Ascending aorta (tissue), 2 donors: Measurements from ENCODE around the gene FABP6. TPM values are rescaled to one million over a fixed set of nuclear protein-coding genes. Genes with fewer than 3 reads are reported as not detected.
A peak's percentile ranks its signal among the peaks of the same experiment; 100 is the strongest.

Source experiments
- DNase-seq, 2 donors: peaks; one replicate each; pipeline ENCODE4 v3.0.0-alpha.2; 2019; ENCODE audit warnings: low spot score in 2 of 2
- H3K27ac ChIP-seq, 2 donors: fragments of 200-600 bp; sonication (generic); one replicate each; pipeline ENCODE4 v1.5.1; 2016 to 2017; ENCODE audit warnings: mild to moderate bottlenecking in 1 of 2
- H3K27me3 ChIP-seq: fragments of 200-600 bp; sonication (generic); one replicate; pipeline ENCODE4 v1.5.1; 2017
- H3K36me3 ChIP-seq, 2 donors: fragments of 200-600 bp; sonication (generic); one replicate each; pipeline ENCODE4 v1.5.1; 2016
- H3K4me1 ChIP-seq, 2 donors: fragments of 200-600 bp; sonication (generic); one replicate each; pipeline ENCODE4 v1.5.1; 2016 to 2017; ENCODE audit warnings: mild to moderate bottlenecking in 1 of 2
- H3K4me3 ChIP-seq, 2 donors: fragments of 200-600 bp; sonication (generic); one replicate each; pipeline ENCODE4 v1.5.1; 2016 to 2017; ENCODE audit warnings: mild to moderate bottlenecking in 1 of 2
- H3K9me3 ChIP-seq, 2 donors: fragments of 200-600 bp; sonication (generic); one replicate each; pipeline ENCODE4 v1.5.1; 2016
- intact Hi-C: fragments of 100-400 bp; cut with DNase I; formaldehyde crosslinking; loops from one replicate; pipeline ENCODE4 v1.15.1; 2023
- total RNA-seq: library from RNA; depleted of rRNA; stranded (reverse); fragments of >200 nt; gene quantifications from one replicate; pipeline ENCODE4 v1.1.0, GENCODE V29; 2016
- TF ChIP-seq, protein P1 (sequence below), 3 experiments: fragments of 200-600 bp in 2 of 3; fragments of 450-650 bp in 1 of 3; sonication (generic) in 2 of 3; IDR thresholded peaks; one replicate each; pipeline ENCODE4 v1.5.1; 2016 to 2019; ENCODE audit warnings: antibody characterized with exemption in 3 of 3, mild to moderate bottlenecking in 1 of 3, moderate library complexity in 1 of 3

FABP6 gene
- total RNA-seq, 1 donor from 2014 or later = not detected

GRCh38 chr5:160197341-160198144, 31.8 kb upstream of the FABP6 start:
- Histone ChIP-seq H3K4me1 (peaks cover 0 to 2% of the 10 kb centered on the region in 2 donors), H3K9me3 (no peaks in the 10 kb centered on the region), H3K36me3 (no peaks in the 10 kb centered on the region), H3K4me3 (no peak overlapping the region), H3K27ac (no peak overlapping the region), H3K27me3 (no peaks in the 10 kb centered on the region)
- DNase-seq = no peak
- TF ChIP-seq, protein P1, sequence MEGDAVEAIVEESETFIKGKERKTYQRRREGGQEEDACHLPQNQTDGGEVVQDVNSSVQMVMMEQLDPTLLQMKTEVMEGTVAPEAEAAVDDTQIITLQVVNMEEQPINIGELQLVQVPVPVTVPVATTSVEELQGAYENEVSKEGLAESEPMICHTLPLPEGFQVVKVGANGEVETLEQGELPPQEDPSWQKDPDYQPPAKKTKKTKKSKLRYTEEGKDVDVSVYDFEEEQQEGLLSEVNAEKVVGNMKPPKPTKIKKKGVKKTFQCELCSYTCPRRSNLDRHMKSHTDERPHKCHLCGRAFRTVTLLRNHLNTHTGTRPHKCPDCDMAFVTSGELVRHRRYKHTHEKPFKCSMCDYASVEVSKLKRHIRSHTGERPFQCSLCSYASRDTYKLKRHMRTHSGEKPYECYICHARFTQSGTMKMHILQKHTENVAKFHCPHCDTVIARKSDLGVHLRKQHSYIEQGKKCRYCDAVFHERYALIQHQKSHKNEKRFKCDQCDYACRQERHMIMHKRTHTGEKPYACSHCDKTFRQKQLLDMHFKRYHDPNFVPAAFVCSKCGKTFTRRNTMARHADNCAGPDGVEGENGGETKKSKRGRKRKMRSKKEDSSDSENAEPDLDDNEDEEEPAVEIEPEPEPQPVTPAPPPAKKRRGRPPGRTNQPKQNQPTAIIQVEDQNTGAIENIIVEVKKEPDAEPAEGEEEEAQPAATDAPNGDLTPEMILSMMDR (IDR thresholded peaks at IDR 0.05) = no peak
- intact Hi-C loops = loop anchor here (5.0 kb wide), 1 partner anchor 120 kb away; no protein-coding TSS in a partner anchor

DNA sequence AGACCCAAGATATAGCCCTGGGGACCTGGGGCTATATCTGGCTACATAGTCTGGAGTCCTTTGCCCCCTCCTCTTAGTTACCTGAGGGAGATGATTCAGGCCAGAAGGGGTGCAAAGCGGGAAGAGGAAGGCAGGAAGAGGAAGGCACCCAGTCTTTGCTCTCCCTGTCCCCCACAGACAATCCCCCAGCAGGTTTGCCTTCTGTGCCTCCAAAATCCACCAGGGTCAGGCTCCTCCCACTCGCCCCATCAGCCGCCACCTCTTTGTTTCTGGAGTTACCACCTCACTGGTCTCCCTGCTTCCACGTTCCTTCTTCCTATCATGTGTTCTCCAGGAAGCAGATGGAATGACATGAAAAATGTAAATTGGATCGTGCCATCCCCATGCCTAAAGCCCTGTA, 31.2 kb upstream of the FABP6 start:
- intact Hi-C loops = loop anchor here (5.0 kb wide), 1 partner anchor 121 kb away; no protein-coding TSS in a partner anchor
- H3K36me3 ChIP-seq = no peaks in the 10 kb centered on the region
- TF ChIP-seq, protein P1 (IDR thresholded peaks at IDR 0.05) = no peak
- H3K9me3 ChIP-seq = no peaks in the 10 kb centered on the region
- no peak overlapping the region for H3K4me3 ChIP-seq
- peaks cover 0 to 2% of the 10 kb centered on the region in 2 donors for H3K4me1 ChIP-seq
- no peak for DNase-seq
- no peak overlapping the region for H3K27ac ChIP-seq
- H3K27me3 ChIP-seq = no peaks in the 10 kb centered on the region

GRCh38 chr5:160198841-160199409, 30.4 kb upstream of the FABP6 start:
- H3K4me3 ChIP-seq = peak overlapping the region; percentile 51 to 62
- no peaks in the 10 kb centered on the region for H3K27me3 ChIP-seq
- peaks cover 0 to 2% of the 10 kb centered on the region in 2 donors for H3K4me1 ChIP-seq
- H3K27ac ChIP-seq = no peak overlapping the region
- H3K36me3 ChIP-seq = no peaks in the 10 kb centered on the region
- no peak for DNase-seq
- TF ChIP-seq, protein P1 (IDR thresholded peaks at IDR 0.05) = no peak
- intact Hi-C loops = loop anchor here (1.0 to 5.0 kb wide), 4 partner anchors 122 to 191 kb away; no protein-coding TSS in a partner anchor
- no peaks in the 10 kb centered on the region for H3K9me3 ChIP-seq

DNA sequence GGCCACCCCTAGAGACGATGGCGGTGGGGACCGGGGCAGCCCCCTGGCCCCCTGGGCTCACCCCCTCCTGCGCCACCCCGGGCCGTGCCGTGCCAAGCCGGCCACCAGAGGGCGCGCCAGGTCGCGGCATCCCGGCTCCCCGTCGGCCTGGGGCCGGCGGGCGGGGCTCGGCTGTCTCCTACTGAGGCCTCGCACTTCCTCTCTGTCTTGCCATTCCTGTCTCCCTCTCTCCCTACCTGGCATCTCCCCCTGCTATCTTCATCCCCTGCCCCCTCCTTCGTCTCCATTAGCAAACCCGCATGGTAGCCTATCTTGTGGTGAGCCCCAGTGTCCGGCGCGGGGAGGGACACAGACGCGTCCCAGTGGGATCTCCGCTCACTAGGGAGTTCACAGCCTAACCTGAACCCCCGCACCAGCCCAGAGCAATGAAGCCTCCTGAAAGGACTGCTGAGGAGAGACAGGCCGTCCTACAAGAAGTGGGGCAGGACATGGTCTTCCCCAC, 29.8 kb upstream of the FABP6 start:
- TF ChIP-seq, protein P1 (IDR thresholded peaks at IDR 0.05) = peak; percentile 73 to 94 (median 81)
- H3K4me1 ChIP-seq = peaks cover 0 to 2% of the 10 kb centered on the region in 2 donors
- no peak overlapping the region for H3K27ac ChIP-seq
- no peaks in the 10 kb centered on the region for H3K36me3 ChIP-seq
- intact Hi-C loops = loop anchor here (1.0 to 5.0 kb wide), 4 partner anchors 122 to 191 kb away; no protein-coding TSS in a partner anchor
- DNase-seq = peak in 1 of 2 donors; percentile 80
- no peaks in the 10 kb centered on the region for H3K9me3 ChIP-seq
- H3K27me3 ChIP-seq = no peaks in the 10 kb centered on the region
- H3K4me3 ChIP-seq = peak overlapping the region; percentile 51 to 62

GRCh38 chr5:160207061-160207460, 22.2 kb upstream of the FABP6 start:
- TF ChIP-seq, protein P1 (IDR thresholded peaks at IDR 0.05) = no peak
- Histone ChIP-seq H3K4me1 (no peaks in the 10 kb centered on the region), H3K4me3 (no peak overlapping the region), H3K27me3 (no peaks in the 10 kb centered on the region), H3K27ac (no peak overlapping the region), H3K9me3 (no peaks in the 10 kb centered on the region), H3K36me3 (no peaks in the 10 kb centered on the region)
- intact Hi-C loops = no loop called here
- no peak for DNase-seq
